EH (cell line): ENCODE results near the gene CXCL17.

Experiments used
- DNase-seq: peaks from one replicate; pipeline ENCODE4 v3.0.0-alpha.2; 2015; ENCODE audit warnings: low read depth

CXCL17 gene

GRCh38 chr19:42397263-42398166 is 45.2 kb downstream of the CXCL17 start:
- DNase-seq, result no peak

DNA sequence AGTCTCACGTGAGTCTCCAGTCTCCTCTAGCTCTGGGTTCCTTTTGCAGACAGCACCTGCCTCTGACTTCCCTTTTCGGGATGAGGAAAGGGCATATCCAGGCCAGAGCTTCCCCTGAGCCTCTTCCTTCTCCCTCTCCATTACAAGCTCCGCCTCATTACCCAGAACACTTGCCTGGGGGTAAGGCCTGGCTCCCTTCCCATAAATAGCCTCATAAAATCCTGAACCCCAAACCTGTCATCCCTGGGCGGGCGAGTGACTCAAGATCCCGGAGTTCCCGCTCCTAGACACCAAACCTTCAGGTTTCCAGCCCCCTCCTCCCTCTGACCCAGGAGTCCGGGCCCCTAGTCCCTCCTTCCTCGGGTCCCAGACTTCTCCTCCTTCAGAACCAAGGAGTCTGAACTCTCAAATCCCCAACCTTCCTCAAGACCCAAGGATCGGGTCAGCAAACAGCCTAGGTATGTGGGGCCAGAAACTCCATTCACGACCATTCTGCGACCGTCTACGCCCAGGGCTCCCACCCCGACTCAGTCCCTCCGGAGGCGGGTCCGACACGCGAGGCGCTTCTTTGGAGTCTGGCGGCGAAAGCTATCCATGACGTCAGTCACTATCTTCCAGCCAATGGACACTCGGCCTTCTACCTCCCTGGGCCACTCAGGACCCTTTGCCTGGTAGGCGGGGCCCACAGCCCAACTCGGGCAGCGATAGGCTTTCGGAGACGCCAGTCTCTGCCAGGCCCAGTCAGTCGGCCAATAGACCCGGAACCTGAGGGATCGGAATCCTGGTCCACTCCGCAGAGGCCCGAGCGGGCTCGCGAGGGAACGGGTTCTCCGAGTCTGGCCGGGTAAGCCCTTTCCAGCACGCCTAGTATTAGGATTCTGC is 46.1 kb downstream of the CXCL17 start:
- peak; percentile 99 for DNase-seq

- DNase-seq, result no peak
These were observed 48.0 kb downstream of the CXCL17 start for GRCh38 chr19:42394751-42395150.

- DNase-seq, result no peak
These were observed 50.6 kb downstream of the CXCL17 start for GRCh38 chr19:42392165-42392564.

GRCh38 chr19:42389899-42390298 is 52.8 kb downstream of the CXCL17 start, which contains the start of gene CNFN:
Gene CNFN, minus strand, starts transcription at chr19:42390297. Its CDS starts 1,260 bp downstream, at chr19:42389037.
- no peak for DNase-seq

DNA sequence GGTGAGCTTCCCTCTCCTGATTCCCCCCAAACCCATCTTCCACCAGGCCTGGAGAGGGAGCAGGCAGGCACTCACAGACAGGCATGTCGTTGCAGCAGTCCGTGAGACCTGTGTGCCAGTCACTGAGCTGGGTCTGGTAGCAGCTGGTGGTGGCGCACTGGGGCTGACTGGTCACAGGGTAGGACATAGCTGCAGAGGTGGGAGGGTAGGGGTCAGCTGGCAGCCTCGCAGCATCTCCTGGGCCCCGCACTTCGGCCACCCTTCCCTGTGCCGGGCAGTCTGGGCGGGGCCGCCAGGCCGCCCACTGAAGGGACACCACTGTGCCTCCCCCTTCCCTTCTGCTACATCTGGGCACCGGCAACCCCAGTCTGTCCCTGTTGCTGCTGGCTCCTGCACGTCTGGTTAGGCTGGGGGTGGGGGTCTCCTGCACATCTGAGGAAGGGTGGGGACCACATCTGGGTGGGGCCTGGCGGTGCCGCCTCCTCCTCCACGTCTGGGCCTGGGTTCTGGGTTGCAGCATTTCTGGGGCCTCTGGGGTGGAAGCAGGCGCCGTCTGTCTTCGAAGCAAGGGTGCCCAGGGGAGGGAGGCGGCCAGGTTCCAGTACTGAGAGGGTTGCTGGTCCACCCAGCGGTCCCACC is 53.8 kb downstream of the CXCL17 start:
- DNase-seq, result no peak

GRCh38 chr19:42386974-42387707 is 55.6 kb downstream of the CXCL17 start:
- peak; percentile 67 for DNase-seq

GRCh38 chr19:42380155-42380554 is 62.6 kb downstream of the CXCL17 start:
- no peak for DNase-seq
